Memory B cell (primary cell): ENCODE results near the gene UGGT1.
"Not testable (repeated sequence)": the region's sequence is repeated elsewhere in the genome, so short reads cannot be mapped to it uniquely, and the experiment has no call there.

Source experiments
- ATAC-seq: fragments of 150-1000 bp; cut with Tn5 transposase; 2 replicates; pipeline ENCODE4 v1.10.0; 2021; ENCODE audit warnings: low read depth, mild to moderate bottlenecking, moderate library complexity
- DNase-seq, 2 donors: peaks; one replicate each; pipeline ENCODE4 v3.0.0; 2022; ENCODE audit warnings: low spot score in 2 of 2
- H3K27ac Mint-ChIP-seq: one replicate; pipeline ENCODE4 v1.8.0; 2022; ENCODE audit warnings: mild to moderate bottlenecking, moderate library complexity, mixed read lengths
- H3K27me3 Mint-ChIP-seq: one replicate; pipeline ENCODE4 v1.8.0; 2022; ENCODE audit warnings: mixed read lengths
- H3K36me3 Mint-ChIP-seq: one replicate; pipeline ENCODE4 v1.8.0; 2022; ENCODE audit warnings: mild to moderate bottlenecking, mixed read lengths
- H3K4me1 Mint-ChIP-seq: one replicate; pipeline ENCODE4 v1.8.0; 2022; ENCODE audit warnings: mixed read lengths
- H3K4me3 Mint-ChIP-seq: one replicate; pipeline ENCODE4 v1.8.0; 2022; ENCODE audit warnings: mild to moderate bottlenecking, moderate library complexity, mixed read lengths
- H3K9me3 Mint-ChIP-seq: one replicate; pipeline ENCODE4 v1.8.0; 2022; ENCODE audit warnings: mixed read lengths

UGGT1 gene

DNA sequence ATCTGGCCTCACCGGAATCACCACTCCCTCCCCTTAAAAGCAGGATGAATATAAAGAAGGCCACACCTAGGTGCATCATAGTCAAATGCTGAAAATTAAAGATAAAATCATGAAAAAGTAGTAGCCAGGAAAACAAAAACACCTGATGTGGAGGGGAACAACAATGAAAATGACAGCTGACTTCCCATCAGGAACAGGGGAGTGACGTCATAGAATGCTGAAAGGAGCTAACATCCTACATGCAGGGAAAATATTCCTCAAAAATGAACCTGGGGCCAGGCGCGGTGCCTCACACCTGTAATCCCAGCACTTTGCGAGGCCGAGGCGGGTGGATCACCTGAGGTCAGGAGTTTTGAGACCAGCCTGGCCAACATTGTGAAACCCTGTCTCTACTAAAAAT is 108.1 kb downstream of the UGGT1 start:
- Mint-ChIP-seq H3K36me3 (no peaks in the 10 kb centered on the region), H3K9me3 (no peaks in the 10 kb centered on the region), H3K4me3 (no peak overlapping the region), H3K27me3 (no peaks in the 10 kb centered on the region), H3K27ac (no peak overlapping the region), H3K4me1 (peaks cover 13% of the 10 kb centered on the region)
- no peak for DNase-seq
- ATAC-seq, result no peak

DNA sequence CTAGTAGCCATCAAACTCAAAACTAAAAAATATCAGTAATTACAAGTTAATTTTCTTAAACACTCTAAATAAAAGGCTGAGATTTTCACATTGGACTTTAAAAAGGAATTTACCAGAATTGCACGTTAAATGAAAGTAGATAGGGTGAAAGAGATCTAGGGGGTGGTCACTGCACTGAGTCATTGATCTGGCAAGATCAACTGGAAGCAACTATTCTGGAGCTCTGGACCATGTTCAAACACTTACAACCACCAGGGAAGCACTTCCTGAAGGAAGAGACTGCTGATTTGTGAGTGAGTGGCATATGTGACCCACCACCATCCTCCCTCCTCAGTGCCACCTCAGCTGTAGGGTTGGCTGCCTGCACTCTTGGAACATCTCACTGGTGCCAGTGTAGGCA is 111.8 kb downstream of the UGGT1 start:
- no peak overlapping the region for H3K4me3 Mint-ChIP-seq
- no peaks in the 10 kb centered on the region for H3K36me3 Mint-ChIP-seq
- no peaks in the 10 kb centered on the region for H3K27me3 Mint-ChIP-seq
- peaks cover 3% of the 10 kb centered on the region for H3K9me3 Mint-ChIP-seq
- no peak for DNase-seq
- no peak for ATAC-seq
- H3K27ac Mint-ChIP-seq, result no peak overlapping the region
- H3K4me1 Mint-ChIP-seq, result no peaks in the 10 kb centered on the region

DNA sequence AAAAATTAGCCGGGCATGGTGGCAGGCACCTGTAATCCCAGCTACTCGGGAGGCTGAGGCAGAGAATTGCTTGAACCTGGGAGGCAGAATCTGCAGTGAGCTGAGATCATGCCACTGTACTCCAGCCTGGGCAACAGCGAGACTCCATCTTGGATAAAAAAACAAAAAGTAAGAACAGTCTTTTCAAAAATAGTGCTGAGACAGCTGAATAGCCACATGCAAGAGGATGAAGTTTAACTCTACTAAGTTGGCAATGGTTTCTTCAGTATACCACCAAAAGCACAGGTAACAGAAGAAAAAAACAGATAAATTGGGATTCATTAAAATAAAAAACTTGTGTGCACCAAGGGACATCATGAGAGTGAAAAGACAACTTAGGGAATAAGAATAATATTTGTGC is 115.2 kb downstream of the UGGT1 start:
- H3K9me3 Mint-ChIP-seq, result peaks cover 5% of the 10 kb centered on the region

DNA sequence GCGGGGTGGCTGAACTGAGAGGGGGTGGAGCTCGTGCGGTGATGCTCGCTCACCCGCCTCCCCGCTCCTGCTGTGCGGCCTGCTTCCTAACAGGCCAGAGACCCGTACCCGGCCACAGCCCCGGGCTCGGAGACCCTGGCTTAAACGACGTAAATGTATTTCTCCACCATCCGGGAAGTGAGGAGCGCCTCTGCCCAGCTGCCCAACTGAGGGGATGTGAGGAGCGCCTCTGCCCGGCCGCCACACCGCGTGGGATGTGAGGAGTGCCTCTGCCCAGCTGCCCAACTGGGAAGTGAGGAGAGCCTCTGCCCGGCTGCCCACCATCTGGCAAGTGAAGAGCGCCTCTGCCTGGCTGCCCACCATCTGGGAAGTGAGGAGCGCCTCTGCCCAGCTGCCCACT is 117.0 kb downstream of the UGGT1 start:
- H3K27ac Mint-ChIP-seq, result no peak overlapping the region
- H3K36me3 Mint-ChIP-seq, result no peaks in the 10 kb centered on the region
- H3K9me3 Mint-ChIP-seq, result peaks cover 5% of the 10 kb centered on the region
- H3K4me1 Mint-ChIP-seq, result no peaks in the 10 kb centered on the region
- ATAC-seq (no peak), DNase-seq (no peak)
- H3K4me3 Mint-ChIP-seq, result no peak overlapping the region
- H3K27me3 Mint-ChIP-seq, result peaks cover under 1% of the 10 kb centered on the region

More for the DNA sequence above, 115.2 kb downstream of the UGGT1 start:
- Mint-ChIP-seq H3K4me3 (no peak overlapping the region), H3K36me3 (no peaks in the 10 kb centered on the region), H3K27ac (no peak overlapping the region), H3K4me1 (no peaks in the 10 kb centered on the region), H3K27me3 (no peaks in the 10 kb centered on the region)
- ATAC-seq (no peak), DNase-seq (no peak)

DNA sequence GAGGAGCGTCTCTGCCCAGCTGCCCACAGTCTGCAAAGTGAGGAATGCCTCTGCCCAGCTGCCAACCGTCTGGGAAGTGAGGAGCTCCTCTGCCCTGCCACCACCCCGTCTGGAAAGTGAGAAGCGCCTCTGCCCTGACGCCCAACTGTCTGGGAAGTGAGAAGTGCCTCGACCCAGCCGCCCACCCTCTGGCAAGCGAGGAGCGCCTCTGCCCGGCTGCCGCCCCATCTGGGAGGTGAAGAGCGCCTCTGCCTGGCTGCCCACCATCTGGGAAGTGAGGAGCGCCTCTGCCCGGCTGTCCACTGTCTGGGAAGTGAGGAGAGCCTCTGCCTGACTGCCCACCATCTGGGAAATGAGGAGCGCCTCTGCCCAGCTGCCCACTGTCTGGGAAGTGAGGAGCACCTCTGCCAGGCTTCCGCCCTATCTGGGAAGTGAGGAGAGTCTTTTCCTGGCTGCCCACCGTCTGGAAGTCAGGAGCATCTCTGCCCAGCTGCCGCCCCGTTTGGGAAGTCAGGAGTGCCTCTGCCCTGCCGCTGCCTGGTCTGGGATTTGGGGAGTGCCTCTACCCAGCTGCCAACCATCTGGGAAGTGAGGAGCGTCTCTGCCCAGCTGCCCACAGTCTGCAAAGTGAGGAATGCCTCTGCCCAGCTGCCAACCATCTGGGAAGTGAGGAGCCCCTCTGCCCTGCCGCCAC is 117.8 kb downstream of the UGGT1 start:
- not testable (repeated sequence) for H3K27ac Mint-ChIP-seq, H3K4me3 Mint-ChIP-seq, H3K36me3 Mint-ChIP-seq, DNase-seq, ATAC-seq, H3K9me3 Mint-ChIP-seq, H3K4me1 Mint-ChIP-seq, H3K27me3 Mint-ChIP-seq

DNA sequence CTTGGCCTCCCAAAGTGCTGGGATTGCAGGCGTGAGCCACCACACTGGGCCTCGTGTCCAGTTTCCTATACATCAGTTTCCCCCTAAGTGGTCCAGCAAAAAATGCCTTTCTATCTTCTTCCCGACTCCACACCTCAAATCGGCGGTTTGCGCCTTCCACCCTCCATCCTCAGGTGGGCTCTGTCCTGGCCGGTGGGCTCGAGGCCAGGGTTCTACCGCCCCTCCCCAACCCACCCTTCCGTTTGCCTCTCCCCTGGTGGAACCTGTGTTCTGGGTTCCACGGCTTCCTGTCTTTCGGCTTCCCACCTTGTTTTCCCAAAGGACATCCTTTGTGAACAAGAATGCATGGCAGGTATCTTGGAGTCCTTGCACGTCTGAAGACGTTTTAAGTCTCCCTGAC is 123.3 kb downstream of the UGGT1 start:
- no peak overlapping the region for H3K27ac Mint-ChIP-seq
- DNase-seq (no peak), ATAC-seq (no peak)
- H3K4me1 Mint-ChIP-seq, result peaks cover 4% of the 10 kb centered on the region
- no peak overlapping the region for H3K4me3 Mint-ChIP-seq
- H3K36me3 Mint-ChIP-seq, result no peaks in the 10 kb centered on the region
- H3K27me3 Mint-ChIP-seq, result peaks cover 6% of the 10 kb centered on the region
- peaks cover 2% of the 10 kb centered on the region for H3K9me3 Mint-ChIP-seq

DNA sequence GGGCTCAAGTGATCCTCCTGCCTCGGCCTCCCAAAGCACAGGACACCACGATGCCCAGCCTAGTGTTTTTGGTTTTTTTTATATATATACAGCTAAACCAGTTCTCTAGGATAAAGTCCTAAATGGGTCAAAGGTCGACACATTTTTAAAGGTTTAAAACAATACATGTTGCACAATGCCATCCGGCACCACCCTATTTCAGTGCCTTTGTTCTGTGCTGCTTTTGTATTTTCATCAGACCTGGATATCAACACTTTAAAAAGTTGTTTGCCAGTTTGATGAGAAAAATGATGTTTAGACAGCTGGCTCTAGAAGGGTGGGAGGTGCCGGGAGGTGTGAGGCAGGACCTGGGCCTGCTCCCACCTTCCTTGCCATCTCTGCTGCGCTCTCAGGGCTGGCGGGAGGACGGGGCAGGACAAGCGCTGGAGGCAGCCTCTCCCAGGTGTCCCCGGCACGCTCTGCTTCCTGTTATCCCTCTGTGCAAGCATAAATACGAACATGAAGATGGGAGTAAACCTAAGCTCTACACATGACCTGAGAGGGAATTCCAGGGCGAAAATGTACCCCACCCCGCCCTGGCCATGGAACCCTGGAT is 124.0 kb downstream of the UGGT1 start:
- DNase-seq, result no peak
- no peak for ATAC-seq
- Mint-ChIP-seq H3K4me3 (no peak overlapping the region), H3K4me1 (peaks cover 4% of the 10 kb centered on the region), H3K9me3 (peaks cover 2% of the 10 kb centered on the region), H3K36me3 (no peaks in the 10 kb centered on the region), H3K27ac (no peak overlapping the region), H3K27me3 (peaks cover 6% of the 10 kb centered on the region)

DNA sequence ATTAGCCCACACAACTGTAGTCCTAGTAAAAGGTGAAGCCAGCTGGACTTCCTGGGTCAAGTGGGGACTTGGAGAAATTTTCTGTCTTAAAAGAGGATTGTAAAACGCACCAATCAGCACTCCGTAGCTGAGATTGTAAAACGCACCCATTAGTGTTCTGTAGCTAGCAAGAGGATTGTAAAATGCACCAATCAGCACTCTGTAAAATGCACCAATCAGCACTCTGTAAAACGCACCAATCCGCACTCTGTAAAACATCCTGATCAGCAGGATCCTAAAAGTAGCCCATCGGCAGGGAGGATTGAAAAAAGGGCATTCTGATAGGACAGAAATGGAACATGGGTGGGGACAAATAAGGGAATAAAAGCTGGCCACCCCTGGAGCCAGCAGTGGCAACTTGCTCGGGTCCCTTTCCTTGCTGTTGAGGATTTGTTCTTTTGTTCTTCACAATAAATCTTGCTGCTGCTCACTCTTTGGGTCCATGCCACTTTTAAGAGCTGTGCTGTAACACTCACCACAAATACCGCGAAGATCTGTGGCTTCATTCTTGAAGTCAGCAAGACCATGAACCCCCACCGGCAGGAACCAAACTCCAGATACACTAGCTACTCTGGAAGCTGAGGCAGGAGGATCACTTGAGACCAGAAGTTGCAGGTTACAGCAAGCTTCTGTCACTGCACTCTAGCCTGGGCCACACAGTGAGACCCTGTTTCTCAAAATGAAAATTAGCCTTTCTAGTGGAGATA is 125.1 kb downstream of the UGGT1 start:
- Mint-ChIP-seq H3K27me3 (peaks cover 6% of the 10 kb centered on the region), H3K4me3 (no peak overlapping the region)

DNA sequence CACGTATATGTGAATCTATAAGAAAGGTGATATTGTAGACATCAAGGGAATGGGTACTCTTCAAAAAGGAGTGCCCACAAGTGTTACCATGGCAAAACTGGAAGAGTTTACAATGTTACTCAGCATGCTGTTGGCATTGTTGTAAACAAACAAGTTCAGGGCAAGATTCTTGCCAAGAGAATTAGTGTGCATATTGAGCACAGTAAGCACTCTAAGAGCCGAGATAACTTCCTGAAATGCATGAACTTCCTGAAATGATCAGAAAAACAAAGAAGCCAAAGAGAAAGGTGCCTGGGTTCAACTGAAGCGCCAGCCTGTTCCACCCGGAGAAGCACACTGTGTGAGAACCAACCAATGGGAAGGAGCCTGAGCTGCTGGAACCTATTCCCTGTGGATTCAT is 126.7 kb downstream of the UGGT1 start:
- H3K4me3 Mint-ChIP-seq, result no peak overlapping the region

More for the DNA sequence above, 125.1 kb downstream of the UGGT1 start:
- Mint-ChIP-seq H3K4me1 (peaks cover 4% of the 10 kb centered on the region), H3K9me3 (no peaks in the 10 kb centered on the region), H3K36me3 (no peaks in the 10 kb centered on the region), H3K27ac (no peak overlapping the region)
- no peak for ATAC-seq
- DNase-seq, result no peak

DNA sequence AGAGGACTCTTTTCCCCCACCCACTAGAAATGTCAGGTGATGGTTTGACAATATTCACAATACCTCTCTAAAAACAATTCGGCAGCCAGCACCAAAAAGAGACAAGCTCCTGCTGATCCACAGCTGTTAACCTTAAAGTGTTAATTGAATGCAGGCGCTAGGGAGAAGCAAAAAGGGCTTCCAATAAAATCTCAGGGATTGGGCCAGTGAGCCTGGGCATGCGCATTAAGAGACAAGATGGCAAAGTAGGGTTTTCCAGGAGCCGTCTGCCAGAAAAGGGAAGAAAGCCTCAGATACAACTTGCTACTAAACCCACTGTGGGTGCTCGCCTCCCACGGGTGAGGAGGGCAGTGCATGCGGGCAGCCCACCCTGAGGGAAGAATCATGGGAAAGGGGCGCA is 128.9 kb downstream of the UGGT1 start:
- H3K4me3 Mint-ChIP-seq, result no peak overlapping the region
- peaks cover 4% of the 10 kb centered on the region for H3K4me1 Mint-ChIP-seq
- H3K36me3 Mint-ChIP-seq, result no peaks in the 10 kb centered on the region
- DNase-seq, result no peak
- H3K27me3 Mint-ChIP-seq, result peaks cover 1% of the 10 kb centered on the region
- no peak for ATAC-seq
- no peaks in the 10 kb centered on the region for H3K9me3 Mint-ChIP-seq
- no peak overlapping the region for H3K27ac Mint-ChIP-seq

More for the DNA sequence above, 126.7 kb downstream of the UGGT1 start:
- DNase-seq (no peak), ATAC-seq (no peak)
- Mint-ChIP-seq H3K27me3 (peaks cover 6% of the 10 kb centered on the region), H3K4me1 (peaks cover 4% of the 10 kb centered on the region), H3K36me3 (no peaks in the 10 kb centered on the region), H3K27ac (no peak overlapping the region), H3K9me3 (no peaks in the 10 kb centered on the region)

DNA sequence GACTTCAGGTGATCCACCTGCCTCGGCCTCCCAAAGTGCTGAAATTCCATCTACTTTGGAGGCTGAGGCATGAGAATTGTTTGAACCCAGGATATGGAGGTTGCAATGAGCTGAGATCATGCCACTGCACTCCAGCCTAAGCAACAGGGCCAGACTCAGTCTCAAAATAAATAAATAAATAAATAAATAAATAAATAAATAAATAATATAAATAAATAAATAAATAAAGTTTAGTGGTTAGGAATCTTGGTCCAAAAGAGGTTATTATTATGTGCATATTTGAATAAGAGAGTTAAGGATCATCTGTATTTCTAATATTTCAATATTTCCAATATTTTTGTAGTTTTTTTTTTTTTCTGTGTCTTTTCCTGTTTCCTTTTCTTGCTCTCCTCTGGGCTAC is 136.9 kb downstream of the UGGT1 start:
- Mint-ChIP-seq H3K9me3 (peaks cover 5% of the 10 kb centered on the region), H3K27ac (no peak overlapping the region), H3K4me3 (no peak overlapping the region), H3K27me3 (peaks cover 6% of the 10 kb centered on the region), H3K36me3 (no peaks in the 10 kb centered on the region), H3K4me1 (no peaks in the 10 kb centered on the region)
- no peak for ATAC-seq
- DNase-seq, result no peak

DNA sequence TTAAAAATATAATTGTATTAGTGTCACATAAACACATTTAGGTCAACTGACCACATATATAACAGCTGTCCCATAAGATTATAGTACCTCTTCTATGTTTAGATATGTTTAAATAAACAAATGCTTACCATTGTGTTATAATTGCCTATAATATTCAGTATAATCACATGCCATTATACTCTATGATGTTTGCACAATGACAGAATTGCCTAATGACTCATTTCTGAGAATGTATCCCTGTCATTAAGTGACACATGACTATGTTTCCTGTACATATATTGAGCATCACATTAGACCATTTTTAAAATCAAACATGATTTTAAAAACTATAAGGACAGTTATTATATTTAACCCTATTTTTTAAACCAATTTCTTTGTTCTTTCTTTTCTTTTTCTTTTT is 137.9 kb downstream of the UGGT1 start:
- Mint-ChIP-seq H3K4me3 (no peak overlapping the region), H3K27ac (no peak overlapping the region), H3K4me1 (peaks cover 2% of the 10 kb centered on the region), H3K9me3 (peaks cover 5% of the 10 kb centered on the region), H3K27me3 (peaks cover 6% of the 10 kb centered on the region), H3K36me3 (no peaks in the 10 kb centered on the region)
- DNase-seq (no peak), ATAC-seq (no peak)

DNA sequence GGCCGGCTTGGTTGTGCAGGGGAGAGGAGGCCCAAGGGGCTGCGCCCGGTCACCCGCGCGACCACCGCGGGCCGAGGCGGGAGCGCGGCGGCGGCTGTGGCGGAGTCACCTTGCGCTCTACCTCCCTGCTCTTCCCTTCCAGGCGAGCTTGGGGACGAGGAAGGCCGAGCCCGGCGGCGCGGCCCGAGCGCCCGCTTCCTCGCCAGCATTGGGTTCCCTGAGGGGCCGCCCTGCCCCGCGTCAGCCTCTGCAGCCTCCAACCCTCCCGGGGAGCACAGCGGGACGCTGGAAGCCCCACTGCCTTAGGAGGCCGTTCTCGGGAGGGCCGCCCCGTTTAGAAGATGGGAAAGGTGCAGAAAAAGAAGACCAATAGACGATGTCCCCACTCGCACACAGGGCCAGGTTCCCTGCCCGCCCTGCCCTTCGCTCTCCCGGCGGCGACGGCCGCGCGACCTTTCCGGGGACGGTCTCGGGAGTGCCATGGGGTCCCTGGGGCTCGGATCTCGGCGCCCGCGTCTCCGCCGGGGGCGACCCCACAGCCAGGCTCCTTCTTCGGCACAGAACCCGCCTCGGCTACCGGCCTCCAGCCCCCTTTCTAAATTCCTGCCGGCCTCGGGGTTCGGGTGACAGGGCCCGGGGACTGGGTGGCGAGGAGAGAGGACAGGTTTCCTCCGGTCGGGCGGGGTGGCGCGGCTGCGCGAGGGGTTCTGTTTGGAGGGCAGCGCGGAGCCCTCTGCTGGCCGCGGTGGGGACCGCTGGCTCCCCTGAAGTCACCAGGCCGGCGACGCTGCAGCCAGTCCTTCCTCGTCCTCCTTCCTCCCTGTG is 142.2 kb downstream of the UGGT1 start:
- ATAC-seq (peak; percentile 96), DNase-seq (peak; percentile 74 to 81)
- H3K4me3 Mint-ChIP-seq, result peak overlapping the region; percentile 85
- H3K9me3 Mint-ChIP-seq, result no peaks in the 10 kb centered on the region
- H3K27me3 Mint-ChIP-seq, result peaks cover 11% of the 10 kb centered on the region
- H3K4me1 Mint-ChIP-seq, result peaks cover 2% of the 10 kb centered on the region
- no peak overlapping the region for H3K27ac Mint-ChIP-seq
- H3K36me3 Mint-ChIP-seq, result no peaks in the 10 kb centered on the region
